HG03097 (cell line): ENCODE results near the gene DNMBP.
"Not testable (repeated sequence)": the region's sequence is repeated elsewhere in the genome, so short reads cannot be mapped to it uniquely, and the experiment has no call there.

Experiments
- ATAC-seq: cut with Tn5 transposase; IDR thresholded peaks from one replicate; pipeline ENCODE4 v1.9.1; 2021; ENCODE audit not compliant: unreplicated experiment, low FRiP score

DNMBP gene

GRCh38 chr10:99921948-99922347 is 87.8 kb downstream of the DNMBP start:
- ATAC-seq, result no peak

- no peak for ATAC-seq
Measured at GRCh38 chr10:99920901-99921300, 88.8 kb downstream of the DNMBP start.

DNA sequence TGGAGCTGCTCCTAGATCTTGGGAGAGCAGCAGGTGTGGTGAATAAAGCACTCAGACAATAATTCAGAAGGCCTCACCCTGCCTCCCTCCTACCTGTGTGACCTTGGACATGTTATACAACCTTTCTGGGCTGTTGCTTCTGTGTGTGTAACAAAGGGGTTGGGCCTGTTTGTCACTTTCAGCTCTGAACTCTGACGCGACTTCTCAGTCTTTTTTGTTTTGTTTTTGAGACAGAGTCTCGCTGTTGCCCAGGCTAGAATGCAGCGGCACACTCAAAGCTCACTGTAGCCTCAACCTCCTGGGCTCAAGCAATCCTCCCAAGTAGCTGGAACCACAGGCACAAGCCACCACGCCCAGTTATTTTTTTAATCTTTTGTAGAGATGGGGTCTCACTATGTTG is 89.3 kb downstream of the DNMBP start:
- ATAC-seq, result no peak

DNA sequence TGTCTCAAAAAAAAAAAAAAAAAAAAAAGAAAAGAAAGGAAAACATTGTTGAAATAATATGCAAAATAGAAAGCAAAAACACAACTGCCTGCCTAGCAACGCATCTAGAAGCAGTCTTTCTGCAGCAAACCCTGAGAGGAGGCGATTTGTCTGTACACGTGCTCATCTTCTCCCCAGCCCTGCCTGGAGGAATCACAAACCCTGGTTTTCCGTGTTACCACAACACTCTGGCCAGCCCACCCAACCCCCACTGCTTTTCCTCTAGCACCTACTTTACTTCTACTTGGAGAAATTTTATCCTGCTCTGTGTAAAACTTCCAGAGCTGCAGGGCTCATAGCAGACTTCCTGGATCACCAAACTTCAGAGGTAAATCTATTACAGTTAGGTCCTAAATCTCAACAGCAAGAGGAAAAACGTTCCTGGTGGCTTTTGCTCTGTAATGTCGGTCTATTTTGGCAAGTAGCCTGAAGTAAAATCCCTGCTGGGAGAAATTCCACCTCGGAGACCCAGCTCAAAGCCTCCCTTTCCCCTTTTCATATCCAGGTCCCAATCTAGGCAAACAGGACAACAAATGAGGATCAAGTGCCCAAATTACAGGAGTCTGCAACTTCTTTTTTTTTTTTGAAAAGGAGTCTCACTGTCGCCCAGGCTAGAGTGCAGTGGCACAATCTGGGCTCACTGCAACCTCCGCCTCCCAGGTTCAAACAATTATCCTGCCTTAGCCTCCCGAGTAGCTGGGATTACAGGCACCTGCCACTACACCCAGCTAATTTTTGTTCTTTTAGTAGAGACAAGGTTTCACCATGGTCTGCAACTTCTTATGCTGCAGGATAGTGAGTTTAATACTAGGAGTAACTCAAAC is 91.6 kb downstream of the DNMBP start:
- no peak for ATAC-seq

DNA sequence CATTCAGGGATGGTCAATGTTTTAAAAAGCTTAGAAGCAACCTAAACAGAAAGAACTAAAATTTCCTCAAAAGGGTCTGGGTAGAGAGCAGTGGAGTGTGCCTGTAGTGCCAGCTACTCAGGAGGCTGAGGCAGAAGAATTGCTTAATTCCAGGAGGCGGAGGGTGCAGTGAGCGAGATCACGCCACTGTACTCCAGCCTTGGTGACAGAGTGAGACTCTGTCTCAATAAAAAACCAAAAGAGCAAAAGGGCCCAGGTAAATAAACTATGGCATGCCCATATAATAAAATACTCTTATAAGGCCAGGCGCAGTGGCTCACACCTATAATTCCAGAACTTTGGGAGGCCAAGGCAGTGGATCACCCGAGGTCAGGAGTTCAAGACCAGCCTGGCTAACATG is 93.0 kb downstream of the DNMBP start:
- ATAC-seq, result no peak

DNA sequence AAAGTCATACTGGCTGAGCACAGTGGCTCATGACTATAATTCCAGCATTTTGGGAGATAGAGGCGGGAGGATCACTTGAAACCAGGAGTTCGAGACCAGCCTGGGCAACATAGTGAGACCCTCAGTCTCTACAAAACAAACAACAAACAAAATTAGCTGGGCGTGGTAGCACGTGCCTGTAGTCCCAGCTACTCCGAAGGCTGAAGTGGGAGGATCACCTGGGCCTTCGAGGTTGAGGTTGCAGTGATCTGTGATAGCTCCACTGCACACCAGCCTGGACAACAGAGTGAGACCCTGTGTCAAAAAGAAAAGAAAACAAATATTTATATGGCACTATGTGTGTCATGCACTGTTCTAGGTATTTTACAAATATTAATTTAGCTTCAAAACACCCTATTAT is 94.3 kb downstream of the DNMBP start:
- no peak for ATAC-seq

DNA sequence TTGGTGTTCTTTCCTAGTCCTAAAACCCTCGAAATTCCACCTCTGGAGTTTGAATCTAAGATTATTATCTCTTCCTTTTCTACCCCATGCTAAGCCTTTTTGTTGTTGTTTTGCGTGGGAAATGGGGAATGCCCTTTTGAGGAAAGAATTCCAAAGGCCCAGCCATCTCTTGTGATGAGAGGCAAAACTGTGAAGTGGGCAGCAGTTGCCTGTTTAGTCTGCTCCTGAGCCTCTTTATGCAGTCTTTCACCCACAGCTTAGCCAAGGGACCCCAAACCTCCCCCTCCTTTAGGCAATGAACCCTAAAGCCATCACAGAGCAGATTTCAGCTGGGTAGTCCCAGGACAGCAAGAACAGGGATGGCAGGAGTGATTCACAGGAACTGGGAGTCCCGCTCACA is 95.5 kb downstream of the DNMBP start:
- ATAC-seq, result no peak

GRCh38 chr10:99913831-99914235 is 95.9 kb downstream of the DNMBP start:
- ATAC-seq, result no peak

DNA sequence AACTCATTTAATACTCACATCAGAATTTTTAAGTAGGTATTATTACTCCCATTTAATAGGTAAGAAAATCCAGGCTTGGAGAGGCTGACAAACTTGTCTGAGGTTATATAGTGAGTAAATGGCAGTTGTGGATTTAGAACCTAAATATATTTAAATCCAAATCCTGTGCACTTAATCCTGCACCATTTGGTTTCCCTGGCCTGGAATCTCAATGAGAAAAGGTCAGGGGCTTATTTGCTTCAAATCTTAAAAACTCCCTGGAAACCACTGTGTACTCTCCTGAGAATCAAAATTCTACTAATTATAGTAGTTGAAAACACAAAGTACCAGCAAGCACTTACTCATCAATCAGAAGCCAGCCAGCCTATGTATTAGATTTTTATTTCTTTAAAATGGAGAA is 97.7 kb downstream of the DNMBP start:
- ATAC-seq, result no peak

DNA sequence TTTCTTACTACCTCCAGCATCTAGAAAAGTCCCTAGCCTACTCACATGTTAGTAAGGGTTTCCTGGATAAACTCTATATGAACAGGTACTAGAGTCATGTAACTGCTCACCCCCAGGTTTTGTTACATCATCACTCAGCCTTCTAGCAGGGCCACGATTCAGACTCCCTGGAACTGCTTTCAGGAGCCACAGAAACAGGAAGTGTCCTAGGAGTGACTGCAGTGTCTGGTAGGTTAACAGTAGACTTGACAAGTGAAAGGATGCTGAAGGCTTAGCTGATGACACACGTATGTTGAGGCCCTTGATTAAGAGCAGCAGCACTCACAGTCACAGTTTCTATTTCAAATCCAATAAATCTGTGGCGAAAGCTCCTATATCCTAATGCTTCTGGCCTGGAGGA is 101.2 kb downstream of the DNMBP start:
- ATAC-seq, result no peak

GRCh38 chr10:99906470-99906869 is 103.3 kb downstream of the DNMBP start:
- ATAC-seq, result no peak

GRCh38 chr10:99905971-99906370 is 103.8 kb downstream of the DNMBP start:
- no peak for ATAC-seq

GRCh38 chr10:99895867-99896266 is 113.9 kb downstream of the DNMBP start:
- no peak for ATAC-seq

DNA sequence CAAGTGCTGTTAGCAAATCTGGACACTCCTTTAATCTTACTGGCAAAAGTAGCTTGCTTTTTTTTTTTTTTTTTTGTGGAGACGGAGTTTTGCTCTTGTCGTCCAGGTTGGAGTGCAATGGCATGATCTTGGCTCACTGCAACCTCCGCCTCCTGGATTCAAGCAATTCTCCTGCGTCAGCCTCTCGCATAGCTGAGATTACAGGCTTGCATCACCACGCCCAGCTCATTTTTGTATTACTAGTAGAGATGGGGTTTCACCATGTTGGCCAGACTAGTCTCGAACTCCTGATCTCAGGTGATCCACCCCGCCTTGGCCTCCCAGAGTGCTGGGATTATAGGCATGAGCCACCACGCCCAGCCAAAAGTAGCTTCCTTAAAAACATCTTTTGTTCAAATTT is 114.7 kb downstream of the DNMBP start:
- not testable (repeated sequence) for ATAC-seq

- ATAC-seq, result no peak
Measured at GRCh38 chr10:99894613-99895012, 115.1 kb downstream of the DNMBP start.

GRCh38 chr10:99888622-99889021 is 121.1 kb downstream of the DNMBP start:
- ATAC-seq, result no peak

DNA sequence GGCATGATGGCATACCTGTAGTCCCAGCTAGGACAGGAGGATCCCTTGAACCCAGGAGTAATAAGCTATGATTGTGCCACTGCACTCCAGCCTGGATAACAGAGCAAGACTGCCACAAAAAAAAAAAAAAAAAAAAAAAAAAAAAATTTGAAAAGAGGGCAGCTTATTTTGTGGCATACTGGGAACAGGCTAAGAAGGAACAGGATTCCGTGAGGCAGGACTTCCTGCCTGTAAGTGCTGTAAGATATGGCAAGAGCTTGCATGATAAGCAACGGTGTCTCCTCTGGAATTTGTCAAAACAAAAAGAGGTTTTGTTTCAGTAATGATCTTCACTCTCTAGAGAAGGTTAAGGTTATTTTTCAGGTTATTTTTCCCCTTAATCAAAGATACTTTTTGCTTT is 126.2 kb downstream of the DNMBP start:
- ATAC-seq, result no peak

GRCh38 chr10:99881371-99881770 is 128.4 kb downstream of the DNMBP start:
- no peak for ATAC-seq

DNA sequence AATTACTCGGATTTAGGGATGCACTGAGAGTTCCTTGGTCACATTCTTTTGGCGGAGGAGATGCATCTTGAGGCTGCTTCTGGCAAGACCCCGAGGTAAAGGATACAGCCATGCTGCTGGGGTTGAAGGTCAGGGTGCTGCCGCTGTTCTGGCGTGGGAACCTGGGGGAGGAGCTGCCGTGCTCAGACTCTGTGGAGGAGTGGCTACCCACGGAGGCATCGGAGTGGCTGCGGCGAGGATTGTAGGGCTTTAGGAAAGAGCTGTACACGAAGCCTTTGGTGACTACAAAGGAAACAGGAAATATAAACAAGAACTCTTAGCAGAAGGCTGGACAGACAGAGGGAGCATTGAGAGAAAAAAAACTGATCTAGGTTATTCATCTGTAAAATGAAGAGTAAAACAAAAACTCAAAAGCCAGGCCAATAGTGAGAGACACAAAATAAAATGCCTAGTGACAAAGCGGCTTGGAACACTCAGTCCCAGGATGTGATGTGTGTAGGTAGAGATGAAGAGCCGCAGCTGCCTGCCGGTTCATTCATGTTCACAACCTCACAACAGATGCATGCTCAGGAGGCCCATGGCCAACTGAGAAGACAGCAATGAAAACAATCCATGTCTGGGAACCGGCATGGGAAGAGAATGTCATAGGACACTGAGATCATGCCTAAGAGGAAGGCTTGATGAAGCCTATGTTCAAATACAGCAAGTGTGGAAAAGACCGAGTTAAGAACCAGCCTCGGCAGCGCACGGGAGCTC is 129.5 kb downstream of the DNMBP start:
- no peak for ATAC-seq

- no peak for ATAC-seq
Measured at GRCh38 chr10:99875473-99875872, 134.3 kb downstream of the DNMBP start.

GRCh38 chr10:99874341-99875085 is 135.2 kb downstream of the DNMBP start:
- ATAC-seq, result no peak
